ENCODE data around the gene GHRL.

The GHRL gene

GRCh38 chr3:10292505-10293419, at the start of gene GHRL:
GHRL (minus strand) TSS chr3:10292947; CDS start chr3:10290180, 2,767 bp downstream.
- no peak for DNase-seq

GRCh38 chr3:10341901-10342398, 49.2 kb upstream of the GHRL start:
- DNase-seq, result no peak

GRCh38 chr3:10340476-10340875, 47.7 kb upstream of the GHRL start:
- no peak for DNase-seq

GRCh38 chr3:10340046-10340445, 47.3 kb upstream of the GHRL start:
- DNase-seq, result no peak

- DNase-seq, result no peak
Measured at GRCh38 chr3:10339376-10339955, 46.7 kb upstream of the GHRL start.

- no peak for DNase-seq
Measured at GRCh38 chr3:10338591-10339353, 46.0 kb upstream of the GHRL start.

GRCh38 chr3:10338164-10338470, 45.4 kb upstream of the GHRL start:
- DNase-seq, result no peak

- peak; percentile 35 for DNase-seq
Measured at GRCh38 chr3:10337323-10338163, 44.8 kb upstream of the GHRL start.

GRCh38 chr3:10336761-10337160, 44.0 kb upstream of the GHRL start:
- DNase-seq, result no peak

GRCh38 chr3:10335871-10336622, 43.3 kb upstream of the GHRL start:
- DNase-seq, result no peak

- DNase-seq, result no peak
Measured at GRCh38 chr3:10335190-10335738, 42.5 kb upstream of the GHRL start.

- DNase-seq, result no peak
Measured at GRCh38 chr3:10334459-10334858, 41.7 kb upstream of the GHRL start.

GRCh38 chr3:10334042-10334441, 41.3 kb upstream of the GHRL start:
- DNase-seq, result no peak

GRCh38 chr3:10333349-10333650, 40.6 kb upstream of the GHRL start:
- DNase-seq, result no peak

GRCh38 chr3:10332481-10333348, 40.0 kb upstream of the GHRL start:
- DNase-seq, result no peak

GRCh38 chr3:10331320-10331719, 38.6 kb upstream of the GHRL start:
- no peak for DNase-seq

GRCh38 chr3:10330319-10330718, 37.6 kb upstream of the GHRL start:
- DNase-seq, result no peak

GRCh38 chr3:10329495-10330015, 36.8 kb upstream of the GHRL start:
- no peak for DNase-seq

- no peak for DNase-seq
Measured at GRCh38 chr3:10328460-10329071, 35.8 kb upstream of the GHRL start.

- no peak for DNase-seq
Measured at GRCh38 chr3:10327592-10327991, 34.8 kb upstream of the GHRL start.

All from DMS79 treated with DMSO at 0.1 percent for 48 hours (cell line).